ENCODE measurements around the gene HNRNPDL. TPM values are rescaled to one million over a fixed set of nuclear protein-coding genes. Genes with fewer than 3 reads are reported as not detected.

Gene HNRNPDL
- total and polyA plus RNA-seq, 5 donors, result 89.5 to 185 (median 165) TPM

Other genes with a start within 250 kb of the HNRNPDL start
- 100 to 1,000 TPM; 128 to 141 (median 135) TPM for gene HNRNPD, start 56.5 kb downstream of the HNRNPDL start, total RNA-seq
- gene HNRNPD, start 56.5 kb downstream of the HNRNPDL start, polyA plus RNA-seq, result 141 TPM
- 10 to 100 TPM; 15.1 to 16.5 (median 15.7) TPM for gene ENOPH1, start 128 bp upstream of the HNRNPDL start, total RNA-seq
- gene ENOPH1, start 128 bp upstream of the HNRNPDL start, polyA plus RNA-seq, result 20.1 TPM
- gene TMEM150C, start 131.5 kb upstream of the HNRNPDL start, total RNA-seq, result 10 to 100 TPM; 11.3 to 18.6 (median 15.7) TPM
- 13.6 TPM for gene TMEM150C, start 131.5 kb upstream of the HNRNPDL start, polyA plus RNA-seq